Nucleus accumbens (tissue), 56 donors: ENCODE data around the gene TMPRSS4.

Experiments used
- DNase-seq, 56 donors: peaks; one replicate each; lab custom pipeline; 2025; lab: John Stamatoyannopoulos, UW

Gene TMPRSS4

GRCh38 chr11:118099838-118100556 lies 23.1 kb downstream of the TMPRSS4 start:
- DNase-seq = peak in 1 of 56 donors; percentile 19

- no peak for DNase-seq
These were observed 23.9 kb downstream of the TMPRSS4 start for GRCh38 chr11:118100691-118101232.

GRCh38 chr11:118102721-118103261 lies 25.9 kb downstream of the TMPRSS4 start:
- no peak for DNase-seq

- no peak for DNase-seq
These were observed 27.6 kb downstream of the TMPRSS4 start for GRCh38 chr11:118104491-118104890.

GRCh38 chr11:118105657-118106305 lies 28.9 kb downstream of the TMPRSS4 start:
- DNase-seq = no peak

- DNase-seq = no peak
These were observed 30.0 kb downstream of the TMPRSS4 start for GRCh38 chr11:118106789-118107335.

GRCh38 chr11:118108513-118108912 lies 31.6 kb downstream of the TMPRSS4 start:
- no peak for DNase-seq

GRCh38 chr11:118109231-118109630 lies 32.4 kb downstream of the TMPRSS4 start:
- no peak for DNase-seq

GRCh38 chr11:118111019-118111743 lies 34.3 kb downstream of the TMPRSS4 start:
- no peak for DNase-seq

GRCh38 chr11:118111744-118112035 lies 34.8 kb downstream of the TMPRSS4 start:
- no peak for DNase-seq

GRCh38 chr11:118112711-118113430 lies 36.0 kb downstream of the TMPRSS4 start:
- peak in 2 of 56 donors; percentile 12 to 19 for DNase-seq

GRCh38 chr11:118114266-118114665 lies 37.4 kb downstream of the TMPRSS4 start:
- no peak for DNase-seq

- DNase-seq = no peak
These were observed 38.2 kb downstream of the TMPRSS4 start for GRCh38 chr11:118115048-118115447.

- no peak for DNase-seq
These were observed 41.1 kb downstream of the TMPRSS4 start for GRCh38 chr11:118117790-118118601.

GRCh38 chr11:118120793-118121192 lies 43.9 kb downstream of the TMPRSS4 start:
- DNase-seq = no peak

- no peak for DNase-seq
These were observed 48.2 kb downstream of the TMPRSS4 start for GRCh38 chr11:118124929-118125535.

GRCh38 chr11:118126082-118126838 lies 49.4 kb downstream of the TMPRSS4 start:
- DNase-seq = no peak

GRCh38 chr11:118128310-118128709 lies 51.4 kb downstream of the TMPRSS4 start:
- no peak for DNase-seq
